NCI-H460 (cell line): Measurements from ENCODE around the gene ANGPTL1. TPM values are rescaled to one million over a fixed set of nuclear protein-coding genes. Genes with fewer than 3 reads are reported as not detected.
"Not testable (repeated sequence)": the region's sequence is repeated elsewhere in the genome, so short reads cannot be mapped to it uniquely, and the experiment has no call there.

ENCODE experiments used
- DNase-seq: peaks from one replicate; pipeline ENCODE4 v3.0.0-alpha.2; 2016; ENCODE audit warnings: low read depth; ENCODE audit errors: extremely low read depth
- total RNA-seq: library from RNA; depleted of rRNA; stranded (reverse); fragments of >200 nt; shearing (Covaris generic); gene quantifications from 2 replicates; pipeline ENCODE4 v1.2.3, GENCODE V29; 2014

ANGPTL1 gene
- total RNA-seq, 1 experiment from 2014 or later = 0.10 TPM

DNA sequence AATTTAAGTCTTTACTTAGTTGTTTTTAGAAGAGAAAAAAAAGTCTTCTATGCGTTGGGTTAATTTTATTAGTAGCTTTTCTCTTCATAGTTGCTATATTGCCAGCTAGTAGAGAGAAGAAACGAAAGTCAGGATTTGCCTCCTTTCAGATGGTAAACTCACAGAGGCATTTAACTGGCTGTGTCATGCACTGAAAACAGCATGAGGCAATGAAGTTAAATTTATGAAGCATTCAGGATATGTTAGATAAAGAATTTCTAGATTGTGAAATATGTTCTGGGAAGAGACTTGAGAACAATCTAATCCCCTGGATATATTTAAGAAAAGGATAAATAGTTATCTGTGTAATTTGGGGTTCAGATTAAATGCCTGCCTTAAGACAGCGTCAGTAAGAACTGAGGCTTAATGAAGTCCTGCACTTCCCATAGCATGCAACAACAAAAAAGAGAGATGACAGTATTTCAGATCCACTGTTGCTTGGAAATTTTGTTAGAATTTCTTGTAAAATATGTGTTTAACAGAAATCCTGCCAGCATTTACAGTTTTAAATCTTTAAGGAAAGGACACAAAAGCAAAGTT lies 1.7 kb downstream of the ANGPTL1 start:
- DNase-seq = no peak

DNA sequence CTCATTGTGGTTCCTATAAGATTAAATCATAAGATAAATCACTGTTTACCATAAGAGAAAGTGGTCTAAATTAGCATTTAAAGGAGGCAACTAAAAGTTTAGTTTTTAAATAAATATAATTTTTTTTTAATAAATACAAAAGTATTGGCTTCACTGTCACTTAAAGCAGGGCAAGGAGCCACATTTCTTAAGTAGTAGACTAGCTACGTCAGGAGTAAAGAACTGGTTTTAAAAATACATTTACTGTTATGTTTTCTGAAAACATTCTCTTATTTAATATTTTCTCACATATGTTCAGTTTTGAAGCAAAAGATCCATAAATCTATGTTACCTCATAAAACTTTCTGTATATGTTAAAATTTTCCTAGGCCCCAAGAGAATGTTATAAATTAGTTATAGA lies 2.2 kb downstream of the ANGPTL1 start:
- no peak for DNase-seq

DNA sequence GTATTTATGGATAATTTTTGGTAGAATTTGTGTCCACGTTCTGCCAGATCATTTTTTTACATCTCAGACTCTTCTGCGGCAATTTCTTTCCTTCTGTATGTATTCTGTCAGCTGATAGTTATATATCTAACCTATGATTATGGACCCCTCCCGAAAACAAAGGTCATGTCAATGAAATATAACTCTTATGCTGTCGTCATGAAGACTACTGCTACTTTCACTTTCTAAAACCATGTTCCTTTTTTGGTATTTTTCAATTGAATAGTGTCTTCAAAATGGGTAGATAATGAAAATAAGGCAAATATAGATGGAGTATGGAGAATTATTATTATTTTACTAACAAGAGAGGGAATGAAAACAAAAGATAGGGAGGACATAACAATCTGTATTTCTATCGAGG lies 3.2 kb downstream of the ANGPTL1 start:
- DNase-seq = peak; percentile 16

DNA sequence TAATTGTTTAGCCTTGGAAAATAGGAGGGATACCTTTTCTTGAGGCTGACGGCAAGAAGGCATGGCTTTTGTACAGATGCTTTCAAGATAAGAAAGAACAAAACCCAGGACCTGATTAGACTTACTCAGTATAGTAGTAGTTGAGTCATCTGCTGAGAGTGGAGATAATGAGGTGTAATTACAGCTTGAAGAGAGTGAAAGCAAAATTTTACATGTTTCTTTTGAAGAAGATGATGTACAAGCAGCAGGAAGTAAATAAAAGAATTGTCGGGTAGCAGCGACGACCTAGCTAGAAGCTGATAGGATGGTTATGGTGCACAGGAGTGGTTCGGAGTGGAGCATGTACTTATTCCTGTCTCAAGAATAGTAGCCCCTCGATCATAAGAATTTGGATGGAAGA lies 6.6 kb downstream of the ANGPTL1 start:
- no peak for DNase-seq

DNA sequence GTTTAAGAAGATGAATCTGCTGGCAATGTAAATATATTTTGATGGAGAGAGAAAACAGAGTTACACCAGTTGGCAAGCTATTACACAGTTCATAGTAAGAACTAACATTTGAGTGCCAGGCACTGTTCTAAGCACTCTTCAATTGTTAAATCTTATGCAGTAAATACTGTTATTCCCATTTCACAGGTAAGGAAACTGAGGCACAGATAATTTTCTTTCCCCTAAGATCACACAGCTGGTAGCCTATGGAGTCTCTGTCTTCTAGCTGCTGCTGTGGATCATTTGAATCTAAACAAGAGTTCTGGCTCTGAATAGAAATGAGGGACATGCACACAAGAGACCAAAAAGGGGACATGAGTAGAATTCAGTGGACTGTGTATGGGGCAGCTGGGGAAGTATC lies 8.0 kb downstream of the ANGPTL1 start:
- no peak for DNase-seq

DNA sequence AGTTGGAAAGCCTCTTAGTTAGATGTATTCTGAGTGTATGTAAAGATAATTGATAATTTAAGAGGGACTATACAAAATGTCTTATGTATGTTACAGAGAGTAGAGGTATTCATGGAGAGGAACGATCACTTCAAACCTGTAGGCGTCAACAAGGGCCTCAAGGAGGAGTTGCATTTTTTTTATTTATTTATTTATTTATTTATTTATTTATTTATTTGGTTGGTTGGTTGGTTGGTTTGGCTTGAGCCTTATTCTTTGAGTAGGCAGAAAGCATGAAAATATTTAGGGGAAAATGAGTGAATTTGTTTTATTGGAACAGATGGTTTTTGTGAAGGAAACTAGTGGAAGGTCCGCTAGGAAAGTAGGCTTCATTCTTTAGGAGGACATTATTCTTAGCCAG lies 8.5 kb downstream of the ANGPTL1 start:
- no peak for DNase-seq

DNA sequence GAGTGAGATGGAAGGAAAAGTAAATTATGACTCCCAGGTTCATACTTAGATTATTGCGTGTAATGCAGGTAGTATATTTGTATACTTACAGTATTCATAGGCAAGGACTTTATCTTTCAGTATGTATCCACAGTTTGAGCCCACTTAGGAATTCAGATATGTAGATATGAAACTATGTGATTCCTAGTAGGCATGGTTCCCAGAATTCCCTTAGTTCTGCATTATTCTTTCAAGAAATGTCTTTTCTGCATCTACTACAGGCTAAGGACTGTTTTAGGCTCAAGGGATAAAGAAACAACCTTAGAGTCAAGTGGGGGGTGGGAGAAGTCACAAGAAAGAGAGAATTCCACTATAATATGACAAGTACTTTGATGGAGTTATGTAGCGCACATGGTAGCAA lies 13.8 kb downstream of the ANGPTL1 start:
- no peak for DNase-seq

DNA sequence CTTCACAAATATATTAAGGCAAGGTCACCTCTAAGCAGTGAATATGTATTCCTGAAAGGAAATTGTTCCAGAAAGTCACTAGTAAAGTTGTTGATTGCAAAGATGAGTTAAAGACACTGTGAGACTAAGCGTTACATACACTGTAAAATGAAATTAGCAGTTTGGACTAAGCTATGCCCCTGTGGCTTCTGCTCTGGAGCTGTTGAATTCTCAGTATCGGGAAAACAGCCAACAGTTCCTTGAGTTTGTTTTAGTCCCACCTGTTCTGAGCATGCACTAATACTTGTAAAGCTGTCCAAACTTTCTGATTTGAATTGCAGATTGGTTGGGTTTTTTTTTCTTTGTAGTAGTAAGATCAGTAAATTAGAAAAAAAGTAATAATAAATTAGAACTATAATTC lies 21.0 kb downstream of the ANGPTL1 start:
- no peak for DNase-seq

DNA sequence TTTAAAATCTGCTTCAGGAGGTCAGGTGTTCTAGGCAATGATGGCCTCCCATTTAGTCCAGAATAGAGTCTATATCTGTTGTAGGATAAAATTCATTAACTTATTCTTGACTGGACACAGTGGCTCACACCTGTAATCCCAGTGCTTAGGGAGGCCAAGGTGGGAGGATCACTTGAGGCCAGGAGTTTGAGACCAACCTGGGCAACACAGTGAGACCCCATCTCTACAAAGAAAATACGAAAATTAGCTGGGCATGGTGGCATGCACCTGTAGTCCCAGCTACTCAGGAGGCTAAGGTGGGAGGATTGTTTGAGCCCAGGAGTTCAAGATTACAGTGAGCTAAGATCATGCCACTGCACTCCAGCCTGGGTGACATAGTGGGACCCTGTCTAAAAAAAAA lies 23.0 kb downstream of the ANGPTL1 start:
- not testable (repeated sequence) for DNase-seq

DNA sequence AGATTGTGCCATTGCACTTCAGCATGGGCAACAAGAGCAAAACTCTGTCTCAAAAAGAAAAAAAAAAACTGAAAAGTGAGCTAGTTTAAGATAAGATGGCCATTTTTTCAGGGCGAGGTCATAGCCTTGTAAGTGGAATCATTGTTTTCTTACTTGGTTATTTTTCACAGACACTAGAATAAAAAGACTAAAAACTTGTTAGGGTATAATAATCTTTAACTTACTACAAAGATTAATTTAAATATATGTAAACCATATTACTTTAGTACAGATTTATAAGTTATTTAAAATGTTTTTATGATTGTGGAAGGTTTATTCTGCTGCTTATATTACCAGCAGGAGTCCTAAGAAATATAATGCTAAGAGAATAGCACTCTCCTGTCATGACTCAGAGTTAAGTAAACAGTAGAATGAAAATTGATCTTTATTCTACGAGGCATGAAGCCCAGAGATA lies 23.5 kb downstream of the ANGPTL1 start:
- no peak for DNase-seq

DNA sequence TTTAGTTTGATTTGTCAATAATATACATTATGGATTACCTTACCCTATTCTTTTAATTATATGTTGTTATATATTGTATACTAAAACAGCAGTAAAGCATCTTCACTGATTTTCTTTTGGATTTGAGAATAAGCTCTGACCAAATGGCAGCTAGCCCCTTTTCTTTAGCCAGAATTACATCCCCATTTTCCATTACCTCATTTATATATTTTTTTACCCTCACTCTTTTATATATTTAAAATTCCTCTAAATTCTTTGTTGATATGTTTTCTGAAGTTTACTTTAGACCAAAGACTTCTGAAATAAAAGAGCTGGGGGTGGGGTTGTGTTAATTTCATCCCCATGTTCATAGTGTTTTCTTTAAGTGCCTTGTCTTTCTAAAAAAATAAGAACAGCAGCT lies 24.6 kb downstream of the ANGPTL1 start:
- DNase-seq = no peak

DNA sequence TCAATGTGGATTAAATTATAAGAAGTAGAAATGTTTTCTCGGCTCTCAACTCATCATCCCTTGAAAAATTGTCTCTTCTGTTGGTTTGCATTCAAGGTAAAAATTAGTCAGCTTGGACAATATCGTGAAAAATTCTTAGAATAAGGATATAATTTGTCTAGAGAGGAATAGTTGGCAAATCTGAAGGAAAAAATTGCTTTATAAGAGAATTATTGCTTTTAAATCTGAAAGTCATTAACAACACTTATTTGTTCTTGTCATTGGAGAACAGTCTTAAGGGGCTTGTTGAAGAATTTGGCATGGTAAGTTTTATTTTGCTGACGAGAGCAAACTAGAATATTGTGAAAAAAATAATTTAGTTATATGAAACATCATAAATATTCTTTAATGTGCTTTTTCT lies 26.4 kb downstream of the ANGPTL1 start:
- no peak for DNase-seq

DNA sequence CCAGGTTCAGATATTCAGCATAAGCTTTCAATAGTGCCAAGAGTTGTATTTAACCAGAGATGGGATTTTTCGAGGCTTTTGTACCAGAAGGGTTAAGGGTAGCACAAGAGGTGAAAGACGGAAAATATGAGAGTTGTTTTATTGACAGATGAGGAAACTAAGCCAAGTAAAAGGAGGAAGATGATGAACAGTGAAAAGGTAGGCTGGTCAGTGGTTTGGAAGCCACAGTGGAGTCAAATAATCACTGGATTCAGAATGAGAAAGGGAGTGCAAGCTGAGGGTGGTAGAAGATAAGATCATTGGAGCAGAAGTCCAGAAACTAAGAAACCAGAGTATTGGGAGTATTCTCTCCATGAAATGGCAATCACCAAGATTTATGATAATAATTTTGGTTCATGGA lies 45.7 kb downstream of the ANGPTL1 start:
- DNase-seq = no peak

DNA sequence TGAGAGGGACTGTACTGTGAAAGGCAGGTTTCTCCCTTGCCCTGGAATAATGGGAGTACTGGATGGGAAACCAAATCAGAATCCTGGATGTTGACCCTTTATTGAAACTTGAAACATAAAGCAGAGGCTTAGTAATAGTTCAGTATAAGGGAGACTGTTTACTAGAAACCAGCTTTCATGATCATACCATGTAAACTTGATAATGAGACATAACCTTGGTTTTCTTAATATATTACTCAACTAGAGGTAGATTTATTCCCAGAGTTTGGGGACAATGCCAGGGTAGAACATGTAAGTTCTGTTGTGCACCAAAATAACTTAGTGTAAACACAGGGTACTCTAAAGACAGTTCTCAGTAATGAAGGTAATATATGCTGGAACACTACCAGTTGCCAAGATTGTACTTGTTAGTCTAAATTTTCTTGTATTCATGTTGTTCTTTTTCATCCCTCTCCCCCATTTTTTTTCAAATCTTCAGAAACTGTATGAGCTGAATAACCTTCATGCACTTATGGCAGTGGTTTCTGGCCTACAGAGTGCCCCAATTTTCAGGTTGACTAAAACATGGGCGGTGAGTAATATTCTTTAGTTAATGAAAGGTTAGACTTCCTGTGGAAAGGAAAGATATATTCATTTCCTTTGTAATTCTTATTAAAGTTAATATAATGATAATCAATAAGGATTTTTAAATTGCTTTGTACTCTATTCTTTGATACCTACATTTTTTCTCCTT lies 49.6 kb downstream of the ANGPTL1 start:
- DNase-seq = no peak

DNA sequence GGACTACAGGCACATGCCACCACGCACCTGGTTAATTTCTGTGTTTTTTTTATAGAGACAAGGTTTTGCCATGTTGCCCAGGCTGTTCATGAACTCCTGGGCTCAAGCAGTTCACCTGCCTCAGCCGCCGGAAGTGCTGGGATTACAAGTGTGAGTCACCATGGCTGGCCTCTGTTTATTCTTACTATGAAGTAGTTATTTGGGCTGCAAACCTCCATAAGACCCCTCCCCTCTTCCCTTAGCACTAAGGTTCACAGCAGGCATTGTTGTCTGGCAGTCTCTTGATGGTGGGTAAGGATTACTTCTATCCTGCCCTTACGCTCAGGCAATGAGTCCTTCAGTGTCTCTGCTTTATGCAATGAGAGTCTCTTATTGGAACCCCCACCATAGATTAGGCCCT lies 51.8 kb downstream of the ANGPTL1 start:
- DNase-seq = no peak

DNA sequence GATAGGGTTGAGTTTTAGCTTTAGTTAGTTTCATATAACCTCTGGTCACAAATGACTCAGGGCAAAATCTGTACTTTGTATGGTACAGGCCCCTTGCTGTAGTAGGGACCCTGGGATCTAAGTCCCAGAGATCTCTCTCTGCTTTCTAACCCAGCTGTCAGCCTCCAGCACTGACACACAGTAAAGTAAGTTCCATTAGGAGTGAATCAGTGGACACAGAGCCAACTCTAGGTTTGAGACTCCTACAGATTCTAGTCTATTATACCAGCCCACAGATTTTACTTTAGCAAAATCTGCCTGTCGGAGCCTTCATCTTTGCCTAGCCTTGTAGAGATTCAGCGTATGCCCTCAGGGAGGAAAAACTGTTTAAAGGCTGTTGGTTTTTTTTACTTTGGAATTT lies 52.5 kb downstream of the ANGPTL1 start:
- DNase-seq = no peak

DNA sequence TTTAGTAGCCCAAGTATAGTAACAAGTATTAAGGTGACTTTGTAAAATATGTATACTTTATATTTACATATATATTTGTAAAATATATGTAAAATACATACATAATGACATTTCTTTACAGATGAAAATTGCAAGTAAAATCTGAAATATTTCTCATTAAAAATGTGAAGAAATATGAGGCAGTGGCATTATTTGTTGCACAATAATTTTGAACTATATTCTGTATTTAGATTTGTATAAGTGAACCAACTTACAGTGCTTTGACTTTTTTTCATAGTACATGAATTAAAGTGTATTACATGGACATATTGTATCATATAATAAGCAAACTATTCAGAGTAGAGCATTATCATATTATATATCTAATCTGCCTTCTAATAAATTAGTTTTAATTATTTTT lies 60.3 kb downstream of the ANGPTL1 start:
- DNase-seq = no peak

DNA sequence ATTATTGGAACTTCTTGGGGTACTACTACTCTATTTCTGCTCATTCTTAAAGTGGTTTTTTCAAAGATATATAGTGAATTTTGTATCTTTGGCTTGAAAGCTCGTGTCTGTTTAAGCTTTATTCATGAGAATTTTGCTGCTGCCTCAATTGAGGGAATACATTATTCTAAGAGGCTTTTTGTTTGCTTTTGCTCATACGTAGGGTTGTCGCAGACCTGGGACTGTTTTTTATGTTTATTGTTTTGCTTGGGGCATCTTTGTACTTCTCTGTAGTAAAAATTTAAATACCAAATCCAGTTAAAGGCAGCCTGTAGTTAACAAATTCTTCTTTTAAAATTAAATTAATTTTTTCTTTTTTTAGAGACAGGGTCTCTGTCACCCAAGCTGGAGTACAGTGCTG lies 62.3 kb downstream of the ANGPTL1 start:
- no peak for DNase-seq

DNA sequence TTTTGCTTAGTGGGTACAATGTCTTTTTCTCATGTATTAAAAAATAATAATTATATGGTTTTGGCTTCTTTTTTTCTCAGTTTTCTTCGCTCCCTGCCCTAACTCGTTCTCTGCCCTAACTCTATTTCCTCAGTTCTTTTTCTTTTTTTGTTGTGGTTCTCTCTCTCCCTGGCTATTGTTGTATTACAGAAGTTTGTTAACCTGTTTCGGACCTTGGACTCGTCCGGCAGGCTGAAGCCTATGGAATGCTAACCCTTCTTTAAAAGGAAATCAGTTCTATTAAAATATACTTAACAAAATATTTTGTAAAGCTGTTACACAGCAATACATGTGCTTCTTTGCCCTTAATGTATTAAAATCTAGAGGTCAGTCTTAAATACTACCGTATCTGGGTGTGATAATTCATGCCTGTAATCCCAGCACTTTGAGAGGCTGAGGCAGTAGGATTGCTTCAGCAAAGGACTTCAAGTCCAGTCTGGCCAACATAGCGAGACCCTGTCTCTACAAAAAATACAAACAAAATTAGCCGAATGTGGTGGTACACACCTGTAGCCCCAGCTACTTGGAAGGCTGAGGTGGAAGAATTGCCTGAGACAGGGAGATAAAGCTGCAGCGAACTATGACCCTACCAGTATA lies 64.1 kb downstream of the ANGPTL1 start:
- no peak for DNase-seq

DNA sequence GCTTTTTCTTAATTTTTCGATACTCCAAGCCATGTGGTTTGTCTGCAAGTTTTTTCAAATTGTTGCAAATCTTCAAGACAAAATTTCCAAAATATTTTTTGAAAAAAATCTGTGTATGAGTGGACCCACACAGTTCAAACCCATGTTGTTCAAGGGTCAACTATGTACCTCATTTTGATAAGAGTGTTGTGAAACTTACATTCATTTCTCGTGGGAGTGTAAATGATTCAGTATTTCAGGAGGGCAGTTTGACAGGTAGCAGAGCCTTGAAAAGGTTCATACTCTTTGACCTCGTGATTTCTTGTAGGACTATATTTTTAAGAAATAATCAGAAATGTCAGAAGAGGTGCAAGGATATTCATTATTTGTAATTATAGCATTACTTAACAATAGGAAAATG lies 68.0 kb downstream of the ANGPTL1 start:
- DNase-seq = no peak
